Ovary (tissue), 3 donors: ENCODE measurements around the gene RBM6.

Experiments used
- CTCF ChIP-seq, 3 donors: fragments of 450-650 bp in 2 of 3; fragments of 200-600 bp in 1 of 3; IDR thresholded peaks; one replicate each; pipeline versions ENCODE4 v1.5.1 to v1.8.0; 2016 to 2022; ENCODE audit warnings: antibody characterized with exemption in 3 of 3, mild to moderate bottlenecking in 1 of 3
- POLR2A ChIP-seq: fragments of 450-650 bp; IDR thresholded peaks from one replicate; pipeline ENCODE4 v1.6.1; 2017; ENCODE audit warnings: antibody characterized with exemption, mild to moderate bottlenecking, moderate library complexity
- donor health status: DM: no; HTN: no; CAD: no.

- TF ChIP-seq CTCF (IDR thresholded peaks at IDR 0.05) (no peak), POLR2A (no peak)
Measured at GRCh38 chr3:49898991-49899390, 41.0 kb upstream of the RBM6 start.
